Measurements from ENCODE around the gene LARGE2.

GRCh38 chr11:45896422-45896984, 26.0 kb upstream of the LARGE2 start:
- TF ChIP-seq CTCF (IDR thresholded peaks at IDR 0.05 in 4 of 5, conservative IDR thresholded peaks at IDR 0.05 in 1 of 5) (no peak), POLR2A (IDR thresholded peaks at IDR 0.05) (no peak)

All from gastrocnemius medialis (tissue), 4 donors.